Measurements from ENCODE around the gene SLC35E1.

The SLC35E1 gene

GRCh38 chr19:16613841-16614240, 41.6 kb upstream of the SLC35E1 start:
- Histone ChIP-seq H3K4me3 (IDR thresholded peaks at IDR 0.05; ENCODE audit: insufficient read depth, low read depth, low read length) (no peak overlapping the region), H3K79me2 (ENCODE audit: insufficient read depth, low read depth) (peaks cover 100% of the 10 kb centered on the region), H3K36me3 (ENCODE audit: insufficient read depth) (no peaks in the 10 kb centered on the region), H3K4me1 (ENCODE audit: low read depth, poor library complexity, severe bottlenecking) (peaks cover 59% of the 10 kb centered on the region), H3K27ac (no peak overlapping the region), H3K27me3 (ENCODE audit: insufficient read depth, low read depth) (no peaks in the 10 kb centered on the region), H3K9ac (no peak overlapping the region), H2AFZ (ENCODE audit: low read depth) (no peak overlapping the region), H3K4me2 (no peak overlapping the region), H4K20me1 (ENCODE audit: insufficient read depth) (peaks cover 31% of the 10 kb centered on the region)
- no peak for TF ChIP-seq CTCF (conservative IDR thresholded peaks at IDR 0.05; ENCODE audit: low read depth, low read length)

GRCh38 chr19:16612636-16613035, 40.4 kb upstream of the SLC35E1 start:
- peaks cover 100% of the 10 kb centered on the region for H3K79me2 ChIP-seq (ENCODE audit: insufficient read depth, low read depth)
- H4K20me1 ChIP-seq (ENCODE audit: insufficient read depth), result peaks cover 31% of the 10 kb centered on the region
- H3K4me2 ChIP-seq, result no peak overlapping the region
- H2AFZ ChIP-seq (ENCODE audit: low read depth), result no peak overlapping the region
- no peak overlapping the region for H3K4me3 ChIP-seq (IDR thresholded peaks at IDR 0.05; ENCODE audit: insufficient read depth, low read depth, low read length)
- peaks cover 71% of the 10 kb centered on the region for H3K4me1 ChIP-seq (ENCODE audit: low read depth, poor library complexity, severe bottlenecking)
- no peak for TF ChIP-seq CTCF (conservative IDR thresholded peaks at IDR 0.05; ENCODE audit: low read depth, low read length)
- no peak overlapping the region for H3K9ac ChIP-seq
- no peaks in the 10 kb centered on the region for H3K27me3 ChIP-seq (ENCODE audit: insufficient read depth, low read depth)
- H3K36me3 ChIP-seq (ENCODE audit: insufficient read depth), result no peaks in the 10 kb centered on the region
- H3K27ac ChIP-seq, result no peak overlapping the region

- peaks cover 17% of the 10 kb centered on the region for H4K20me1 ChIP-seq (ENCODE audit: insufficient read depth)
These were observed 38.9 kb upstream of the SLC35E1 start for GRCh38 chr19:16611121-16611520.

GRCh38 chr19:16609511-16610200, 37.4 kb upstream of the SLC35E1 start:
- H3K27ac ChIP-seq, result no peak overlapping the region
- H2AFZ ChIP-seq (ENCODE audit: low read depth), result no peak overlapping the region
- no peak overlapping the region for H3K4me3 ChIP-seq (IDR thresholded peaks at IDR 0.05; ENCODE audit: insufficient read depth, low read depth, low read length)
- H3K4me1 ChIP-seq (ENCODE audit: low read depth, poor library complexity, severe bottlenecking), result peaks cover 80% of the 10 kb centered on the region
- peaks cover 13% of the 10 kb centered on the region for H4K20me1 ChIP-seq (ENCODE audit: insufficient read depth)
- peaks cover 99% of the 10 kb centered on the region for H3K79me2 ChIP-seq (ENCODE audit: insufficient read depth, low read depth)
- H3K9ac ChIP-seq, result no peak overlapping the region
- H3K27me3 ChIP-seq (ENCODE audit: insufficient read depth, low read depth), result no peaks in the 10 kb centered on the region
- H3K36me3 ChIP-seq (ENCODE audit: insufficient read depth), result no peaks in the 10 kb centered on the region
- no peak for TF ChIP-seq CTCF (conservative IDR thresholded peaks at IDR 0.05; ENCODE audit: low read depth, low read length)
- H3K4me2 ChIP-seq, result no peak overlapping the region

More at GRCh38 chr19:16611121-16611520, 38.9 kb upstream of the SLC35E1 start:
- Histone ChIP-seq H3K79me2 (ENCODE audit: insufficient read depth, low read depth) (peaks cover 99% of the 10 kb centered on the region), H3K4me2 (no peak overlapping the region), H3K27me3 (ENCODE audit: insufficient read depth, low read depth) (no peaks in the 10 kb centered on the region), H3K27ac (no peak overlapping the region), H3K9ac (no peak overlapping the region), H3K36me3 (ENCODE audit: insufficient read depth) (no peaks in the 10 kb centered on the region), H3K4me3 (IDR thresholded peaks at IDR 0.05; ENCODE audit: insufficient read depth, low read depth, low read length) (no peak overlapping the region), H3K4me1 (ENCODE audit: low read depth, poor library complexity, severe bottlenecking) (peaks cover 78% of the 10 kb centered on the region), H2AFZ (ENCODE audit: low read depth) (no peak overlapping the region)
- no peak for TF ChIP-seq CTCF (conservative IDR thresholded peaks at IDR 0.05; ENCODE audit: low read depth, low read length)
